NCI-H1694 treated with DMSO at 0.1 percent for 48 hours (cell line): ENCODE results near the gene ZNF561.
A peak's percentile ranks its signal among the peaks of the same experiment; 100 is the strongest.
"Not testable (repeated sequence)": the region's sequence is repeated elsewhere in the genome, so short reads cannot be mapped to it uniquely, and the experiment has no call there.

Experiments
- DNase-seq: peaks from one replicate; lab custom pipeline; 2025; lab: John Stamatoyannopoulos, UW

ZNF561 gene

DNA sequence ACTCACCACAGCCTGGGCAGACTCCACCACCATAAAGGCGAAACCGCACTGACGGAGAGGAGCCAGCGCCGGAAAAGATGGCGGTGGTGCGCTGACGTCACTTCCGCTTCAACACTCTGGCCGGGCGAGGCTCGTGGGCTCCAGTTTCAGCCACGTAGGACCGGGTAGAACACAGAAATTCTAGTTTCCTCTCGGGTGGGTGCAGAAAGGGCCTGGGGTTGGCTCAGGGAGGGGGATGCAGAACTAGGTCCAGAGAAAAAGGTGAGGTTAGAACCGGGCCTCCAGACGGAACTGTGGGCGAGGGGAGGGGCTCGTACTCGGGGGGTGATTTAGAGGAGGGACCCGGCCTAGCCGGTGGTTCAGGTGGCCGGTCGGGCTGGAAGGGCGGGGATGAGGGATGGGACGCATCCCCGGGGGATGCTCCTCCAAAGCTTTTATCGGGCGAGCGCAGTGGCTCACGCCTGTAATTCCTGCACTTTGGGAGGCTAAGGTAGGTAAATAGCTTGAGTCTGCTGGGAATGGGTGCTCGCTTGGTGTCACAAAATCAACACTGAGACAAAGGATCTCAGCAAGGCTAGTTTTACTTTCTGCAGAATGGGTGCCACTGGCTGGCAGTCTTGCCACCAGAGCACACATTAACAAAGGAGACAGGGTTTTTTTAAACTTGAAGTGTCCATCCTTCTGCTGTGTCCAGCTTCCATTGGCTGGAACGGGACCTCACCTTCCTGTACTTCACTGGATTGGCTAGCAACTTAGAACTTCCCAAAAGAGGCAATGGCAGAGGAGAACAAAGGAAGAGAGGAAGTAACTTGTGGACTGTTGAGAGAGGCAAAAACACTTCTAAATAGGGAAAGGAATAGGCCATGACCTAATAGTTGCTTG, at the start of gene ZNF561:
ZNF561 (minus strand) TSS at position 77 of the 882 bp plus-strand sequence. CDS start 1,776 bp downstream, outside the sequence.
- DNase-seq, result peak; percentile 63

- no peak for DNase-seq
These were observed 47.5 kb upstream of the ZNF561 start for GRCh38 chr19:9668544-9668943.

DNA sequence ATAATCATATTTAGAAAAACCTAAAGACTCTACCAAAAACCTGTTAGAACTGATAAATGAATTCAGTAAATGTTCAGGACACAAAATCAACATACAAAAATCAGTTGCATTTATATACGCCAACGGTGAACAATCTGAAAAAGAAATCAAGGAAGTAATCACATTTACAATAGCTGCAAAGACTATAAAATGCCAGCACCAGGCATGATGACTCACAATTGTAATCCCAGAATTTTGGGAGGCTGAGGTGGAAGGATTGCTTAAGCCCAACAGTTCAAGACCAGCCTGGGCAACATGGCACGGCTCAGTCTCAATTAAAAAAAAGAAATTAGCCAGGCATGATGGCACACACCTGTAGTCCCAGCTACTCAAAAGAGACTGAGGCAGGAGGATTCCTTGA, 46.9 kb upstream of the ZNF561 start:
- DNase-seq, result no peak

GRCh38 chr19:9658769-9659168, 37.7 kb upstream of the ZNF561 start:
- DNase-seq, result no peak

DNA sequence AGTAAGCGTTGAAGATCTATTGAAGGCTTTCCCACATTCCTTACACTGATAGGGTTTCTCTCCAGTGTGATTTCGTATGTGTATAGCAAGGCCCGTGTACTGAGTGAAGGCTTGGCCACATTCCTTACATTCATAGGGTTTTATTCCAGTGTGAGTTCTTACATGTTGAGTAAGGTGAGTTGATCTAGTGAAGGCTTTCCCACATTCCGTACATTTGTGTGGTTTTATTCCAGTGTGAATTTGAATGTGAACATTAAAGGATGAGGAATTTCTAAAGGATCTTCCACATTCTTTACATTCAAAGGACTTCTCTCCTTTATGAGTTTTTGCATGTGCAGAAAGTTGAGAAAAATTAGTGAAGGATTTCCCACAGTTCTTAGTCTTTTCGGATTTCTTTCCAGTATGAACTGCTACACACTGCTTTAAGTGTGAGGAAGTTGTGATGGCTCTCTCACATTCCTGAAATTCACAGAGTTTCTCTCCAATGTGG, 32.1 kb upstream of the ZNF561 start:
- not testable (repeated sequence) for DNase-seq

- not testable (repeated sequence) for DNase-seq
These were observed 30.4 kb upstream of the ZNF561 start for GRCh38 chr19:9651464-9651863.

DNA sequence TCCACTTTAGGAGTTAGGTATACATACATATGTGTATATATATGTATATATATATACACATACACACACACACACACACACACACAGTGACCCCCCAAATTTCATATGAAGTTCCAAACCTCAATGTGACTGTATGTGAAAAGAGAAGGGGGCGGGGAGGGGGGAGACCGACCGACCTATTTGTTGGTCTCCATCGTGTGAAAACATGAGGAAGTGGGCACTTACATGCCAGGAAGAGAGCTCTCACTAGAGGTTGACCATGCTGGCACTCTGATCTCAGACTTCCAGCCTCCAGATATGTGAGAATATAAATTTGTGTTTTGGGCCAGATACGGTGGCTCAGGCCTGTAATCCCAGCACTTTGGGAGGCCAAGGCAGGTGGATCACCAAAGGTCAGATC, 29.3 kb upstream of the ZNF561 start:
- DNase-seq, result no peak

- no peak for DNase-seq
These were observed 24.4 kb upstream of the ZNF561 start for GRCh38 chr19:9645472-9645871.

DNA sequence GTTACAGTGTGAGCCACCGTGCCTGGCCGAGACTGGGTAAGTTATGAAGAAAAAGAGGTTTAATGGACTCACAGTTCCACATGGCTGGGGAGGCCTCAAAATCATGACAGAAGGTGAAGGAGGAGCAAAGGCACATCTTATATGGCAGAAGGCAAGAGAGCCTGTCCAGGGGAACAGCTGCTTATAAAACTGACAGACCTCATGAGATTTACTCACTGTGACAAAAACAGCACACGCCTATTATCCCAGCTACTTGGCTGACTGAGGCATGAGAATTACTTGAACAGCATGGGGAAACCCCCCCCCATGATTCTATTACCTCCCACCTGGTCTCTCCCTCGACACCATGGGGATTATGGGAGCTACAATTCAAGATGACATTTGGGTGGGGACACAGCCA, 23.4 kb upstream of the ZNF561 start:
- DNase-seq, result no peak

- no peak for DNase-seq
These were observed 20.8 kb upstream of the ZNF561 start for GRCh38 chr19:9641810-9642209.

- DNase-seq, result no peak
These were observed 19.9 kb upstream of the ZNF561 start for GRCh38 chr19:9640956-9641355.

- no peak for DNase-seq
These were observed 15.0 kb upstream of the ZNF561 start for GRCh38 chr19:9636018-9636417.

DNA sequence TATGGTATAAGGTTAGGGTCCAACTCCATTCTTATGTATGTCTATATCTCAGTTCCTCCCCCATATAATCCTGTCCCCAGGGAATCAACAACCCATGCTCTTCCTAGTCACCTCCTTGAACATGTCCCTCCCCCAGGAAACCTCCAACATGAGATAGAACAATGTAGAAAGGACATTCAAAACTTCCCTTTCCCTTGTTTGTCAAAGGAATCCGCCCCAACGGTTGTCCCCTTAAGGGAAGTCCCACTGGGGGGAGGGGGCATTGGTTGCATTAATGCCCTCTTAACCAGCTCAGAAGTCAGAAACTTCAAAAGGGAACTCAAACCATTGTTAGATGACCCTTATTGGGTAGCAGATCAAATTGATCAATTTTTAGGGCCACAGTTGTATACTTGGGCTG, 6.8 kb upstream of the ZNF561 start:
- no peak for DNase-seq

DNA sequence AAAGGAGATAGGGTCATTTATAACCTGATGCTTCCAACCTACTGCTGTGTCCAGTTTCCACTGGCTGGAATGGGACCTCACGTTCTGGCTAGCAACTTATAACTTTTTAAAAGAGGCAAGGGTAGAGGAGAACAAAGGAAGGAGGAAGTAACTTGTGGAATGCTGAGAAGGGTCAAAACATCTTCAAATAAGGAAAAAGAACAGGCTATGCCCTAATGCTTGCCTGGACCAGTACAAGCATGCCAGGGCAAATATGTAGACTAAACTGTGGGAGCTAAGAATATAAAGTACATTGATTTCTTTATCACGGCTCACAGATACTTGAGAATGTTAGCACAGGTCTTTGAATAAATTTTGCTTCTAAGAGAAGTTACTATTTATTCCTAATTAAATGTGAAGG, 1.5 kb upstream of the ZNF561 start:
- no peak for DNase-seq

GRCh38 chr19:9620842-9621155, 233 bp downstream of the ZNF561 start:
- DNase-seq, result no peak

GRCh38 chr19:9615844-9616243, 5.2 kb downstream of the ZNF561 start:
- DNase-seq, result no peak

DNA sequence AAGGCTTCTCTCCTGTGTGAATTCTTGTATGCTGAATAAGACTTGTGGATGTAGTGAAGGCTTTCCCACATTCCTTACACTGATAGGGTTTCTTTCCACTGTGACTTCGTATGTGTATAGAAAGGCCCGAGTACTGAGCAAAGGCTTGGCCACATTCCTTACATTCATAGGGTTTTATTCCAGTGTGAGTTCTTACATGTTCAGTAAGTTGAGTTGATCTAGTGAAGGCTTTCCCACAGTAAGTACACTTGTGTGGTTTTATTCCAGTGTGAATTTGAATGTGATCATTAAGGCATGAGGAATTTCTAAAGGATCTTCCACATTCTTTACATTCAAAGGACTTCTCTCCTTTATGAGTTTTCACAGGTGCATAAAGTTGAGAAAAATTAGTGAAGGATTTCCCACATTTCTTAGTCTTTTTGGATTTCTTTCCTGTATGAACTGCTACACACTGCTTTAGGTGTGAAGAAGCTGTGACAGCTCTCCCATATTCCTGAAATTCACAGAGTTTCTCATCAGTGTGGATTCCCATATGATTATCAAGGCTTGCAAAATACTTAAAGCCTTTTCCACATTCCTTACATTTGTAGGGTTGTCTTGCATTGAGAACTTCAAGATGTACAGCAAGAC, 10.4 kb downstream of the ZNF561 start:
- DNase-seq, result no peak

DNA sequence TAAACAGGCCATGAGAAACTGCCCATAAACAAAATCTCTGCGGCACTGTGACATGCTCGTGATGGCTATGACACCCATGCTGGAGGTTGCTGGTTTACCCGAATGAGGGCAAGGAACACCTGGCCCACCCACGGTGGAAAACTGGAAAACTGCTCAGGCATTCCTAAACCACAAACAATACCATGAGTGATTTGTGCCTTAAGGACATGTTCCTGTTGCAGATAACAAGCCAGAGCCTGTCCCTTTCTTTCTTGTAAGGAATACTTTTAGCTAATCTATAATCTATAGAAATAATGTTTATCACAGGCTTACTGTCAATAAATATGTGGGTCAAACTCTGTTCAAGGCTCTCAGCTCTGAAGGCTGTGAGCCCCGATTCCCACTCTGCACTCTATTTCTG, 12.1 kb downstream of the ZNF561 start:
- DNase-seq, result no peak

DNA sequence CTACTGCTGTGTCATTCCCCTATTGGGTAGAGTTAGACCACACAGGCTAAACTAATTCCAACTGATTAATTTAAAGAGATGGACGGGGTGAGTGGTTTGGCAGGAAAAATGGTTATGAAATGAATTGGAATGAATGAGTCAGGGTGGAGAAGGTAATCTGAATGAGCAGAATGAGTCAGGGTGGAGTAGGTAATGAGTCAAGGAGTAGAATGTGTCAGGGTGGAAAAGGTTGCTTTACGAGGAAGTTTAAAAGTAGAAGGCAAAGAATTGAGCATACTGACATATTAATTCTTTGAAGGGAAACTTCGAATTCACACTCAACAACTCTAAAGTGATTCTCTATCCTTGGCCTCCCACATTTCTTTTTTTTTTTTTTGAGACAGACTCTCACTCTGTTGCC, 24.0 kb downstream of the ZNF561 start:
- no peak for DNase-seq

DNA sequence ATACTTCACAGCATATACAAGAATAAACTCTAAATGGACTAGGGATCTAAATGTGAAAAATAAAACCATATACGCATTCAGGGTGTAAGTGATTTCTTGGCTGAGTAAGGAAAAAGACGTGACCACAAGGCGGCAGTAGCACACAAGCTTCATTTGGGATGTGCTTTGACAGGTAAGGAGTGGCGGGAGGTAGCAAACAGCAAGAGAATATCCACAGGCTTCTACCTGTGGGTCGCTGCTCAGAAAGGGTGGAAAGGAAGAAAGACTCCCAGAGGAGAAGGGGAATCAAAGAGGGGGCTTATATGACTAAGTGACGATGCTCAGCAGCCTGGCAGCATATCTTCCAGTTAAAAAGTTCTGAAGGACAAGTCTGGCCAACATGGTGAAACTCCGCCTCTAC, 34.3 kb downstream of the ZNF561 start:
- peak; percentile 8 for DNase-seq

DNA sequence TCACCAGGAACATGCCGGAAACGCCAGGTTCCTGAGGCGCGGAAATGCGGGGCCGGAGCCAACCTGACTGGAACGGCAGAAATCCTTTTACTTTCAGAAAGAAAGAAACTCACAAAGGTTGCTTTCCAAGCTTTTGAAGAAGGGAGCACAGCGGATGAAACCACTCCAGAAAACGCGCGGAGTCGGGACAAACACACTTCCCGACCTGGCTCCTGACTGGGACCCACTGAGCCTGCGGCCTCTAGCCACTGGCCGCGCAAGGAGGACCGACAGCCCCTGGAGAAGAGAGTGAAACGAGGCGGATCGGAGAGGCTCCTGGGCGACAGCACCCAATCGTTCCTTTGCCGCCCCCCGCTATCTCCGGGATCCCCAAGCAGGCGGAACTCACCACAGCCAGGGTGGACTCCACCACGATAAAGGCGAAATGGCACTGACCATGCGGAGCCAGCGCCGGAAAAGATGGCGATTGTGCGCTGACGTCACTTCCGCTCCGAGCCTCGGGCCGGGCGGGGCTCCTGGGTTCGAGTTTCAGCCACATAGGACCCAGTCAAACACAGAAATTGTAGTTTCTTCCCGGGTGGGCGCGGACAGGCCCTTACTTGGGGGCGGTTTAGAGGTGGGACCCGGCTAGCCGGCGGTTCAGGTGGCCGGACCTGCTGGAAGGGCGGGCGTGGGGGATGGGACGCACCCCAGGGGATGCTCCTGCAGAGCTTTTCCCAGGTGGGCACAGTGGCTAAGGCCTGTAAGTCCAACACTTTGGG, 36.8 kb downstream of the ZNF561 start, which contains the start of gene ZNF121:
ZNF121 (minus strand) TSS at position 432 of the 761 bp plus-strand sequence. CDS start 16,407 bp downstream, outside the sequence.
- peak; percentile 39 for DNase-seq

GRCh38 chr19:9582081-9582725, 38.8 kb downstream of the ZNF561 start:
- not testable (repeated sequence) for DNase-seq
